Stimulated activated naive CD8-positive, alpha-beta T cell treated with anti-CD3 and anti-CD28 coated beads, Interleukin-15, Interleukin-2, amounts not matched to agents 100 ng/mL and 50 ng/mL, for 24 hours (primary cell): ENCODE results near the gene PTCD2.

Experiments
- H3K27ac Mint-ChIP-seq: one replicate; pipeline ENCODE4 v1.8.0; 2021; ENCODE audit warnings: mild to moderate bottlenecking, mixed read lengths
- H3K27me3 Mint-ChIP-seq: one replicate; pipeline ENCODE4 v1.8.0; 2021; ENCODE audit warnings: mixed read lengths
- H3K36me3 Mint-ChIP-seq: one replicate; pipeline ENCODE4 v1.8.0; 2021; ENCODE audit warnings: low read depth, mixed read lengths
- H3K4me1 Mint-ChIP-seq: one replicate; pipeline ENCODE4 v1.8.0; 2021; ENCODE audit warnings: low read depth, mixed read lengths
- H3K4me3 Mint-ChIP-seq: one replicate; pipeline ENCODE4 v1.8.0; 2021; ENCODE audit warnings: mild to moderate bottlenecking, mixed read lengths
- H3K9me3 Mint-ChIP-seq: one replicate; pipeline ENCODE4 v1.8.0; 2021; ENCODE audit warnings: mixed read lengths

PTCD2 gene

GRCh38 chr5:72351376-72351775 lies 31.2 kb downstream of the PTCD2 start:
- no peak overlapping the region for H3K27ac Mint-ChIP-seq
- H3K4me1 Mint-ChIP-seq, result peaks cover 28% of the 10 kb centered on the region
- no peaks in the 10 kb centered on the region for H3K9me3 Mint-ChIP-seq
- no peaks in the 10 kb centered on the region for H3K27me3 Mint-ChIP-seq
- no peak overlapping the region for H3K4me3 Mint-ChIP-seq
- H3K36me3 Mint-ChIP-seq, result peaks cover 34% of the 10 kb centered on the region

DNA sequence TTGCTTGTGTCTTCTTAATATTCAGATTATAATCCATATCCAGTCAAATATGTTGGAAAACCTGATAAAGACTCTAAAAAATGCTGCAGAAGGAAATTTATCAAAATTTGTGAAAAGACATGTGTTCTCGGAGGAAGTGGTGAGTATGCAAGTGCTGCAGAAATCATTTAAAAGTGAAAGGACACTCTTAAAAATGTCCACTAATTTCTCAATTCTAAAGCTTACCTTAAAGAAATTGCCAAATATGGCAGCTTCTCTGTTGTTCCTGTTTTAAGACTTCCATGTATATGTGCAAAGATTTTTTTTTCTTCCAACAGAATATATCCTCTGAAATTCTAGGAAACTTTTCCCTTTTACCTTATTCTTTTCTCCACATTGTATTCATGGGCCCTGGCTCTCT lies 32.4 kb downstream of the PTCD2 start:
- peaks cover 19% of the 10 kb centered on the region for H3K4me1 Mint-ChIP-seq
- H3K27me3 Mint-ChIP-seq, result no peaks in the 10 kb centered on the region
- H3K27ac Mint-ChIP-seq, result no peak overlapping the region
- H3K36me3 Mint-ChIP-seq, result peaks cover 29% of the 10 kb centered on the region
- no peak overlapping the region for H3K4me3 Mint-ChIP-seq
- H3K9me3 Mint-ChIP-seq, result no peaks in the 10 kb centered on the region

- Mint-ChIP-seq H3K27me3 (no peaks in the 10 kb centered on the region), H3K4me1 (peaks cover 14% of the 10 kb centered on the region), H3K4me3 (no peak overlapping the region), H3K9me3 (no peaks in the 10 kb centered on the region), H3K36me3 (peaks cover 26% of the 10 kb centered on the region), H3K27ac (no peak overlapping the region)
Measured at GRCh38 chr5:72353046-72353445, 32.9 kb downstream of the PTCD2 start.

- no peak overlapping the region for H3K27ac Mint-ChIP-seq
- no peaks in the 10 kb centered on the region for H3K27me3 Mint-ChIP-seq
- H3K4me1 Mint-ChIP-seq, result no peaks in the 10 kb centered on the region
- H3K9me3 Mint-ChIP-seq, result no peaks in the 10 kb centered on the region
- H3K4me3 Mint-ChIP-seq, result no peak overlapping the region
- peaks cover 30% of the 10 kb centered on the region for H3K36me3 Mint-ChIP-seq
Measured at GRCh38 chr5:72355706-72356299, 35.6 kb downstream of the PTCD2 start.

GRCh38 chr5:72356361-72356760 lies 36.2 kb downstream of the PTCD2 start:
- H3K36me3 Mint-ChIP-seq, result peaks cover 36% of the 10 kb centered on the region
- no peak overlapping the region for H3K4me3 Mint-ChIP-seq
- H3K27ac Mint-ChIP-seq, result no peak overlapping the region
- H3K9me3 Mint-ChIP-seq, result no peaks in the 10 kb centered on the region
- no peaks in the 10 kb centered on the region for H3K4me1 Mint-ChIP-seq
- H3K27me3 Mint-ChIP-seq, result no peaks in the 10 kb centered on the region

DNA sequence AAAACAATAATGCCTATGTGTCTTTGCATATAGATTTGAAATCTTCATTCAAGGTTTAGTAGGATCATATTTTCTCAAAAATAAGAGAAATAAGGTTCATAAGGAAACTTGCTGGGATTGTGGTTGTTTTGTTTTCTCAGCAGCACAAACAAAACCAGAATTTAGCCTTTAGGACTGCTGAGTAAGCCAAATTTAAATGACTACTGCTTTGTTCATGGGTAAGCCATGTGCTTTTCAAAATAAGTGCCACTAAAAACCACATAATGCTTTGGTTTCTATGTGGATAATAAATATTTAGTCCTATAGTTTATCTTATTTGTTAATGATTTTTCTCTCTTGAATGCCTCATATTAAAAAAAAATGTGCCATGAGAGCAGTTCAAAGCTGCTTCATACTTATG lies 38.8 kb downstream of the PTCD2 start:
- no peaks in the 10 kb centered on the region for H3K9me3 Mint-ChIP-seq
- H3K27me3 Mint-ChIP-seq, result no peaks in the 10 kb centered on the region
- no peaks in the 10 kb centered on the region for H3K4me1 Mint-ChIP-seq
- H3K36me3 Mint-ChIP-seq, result peaks cover 43% of the 10 kb centered on the region
- no peak overlapping the region for H3K4me3 Mint-ChIP-seq
- H3K27ac Mint-ChIP-seq, result no peak overlapping the region

DNA sequence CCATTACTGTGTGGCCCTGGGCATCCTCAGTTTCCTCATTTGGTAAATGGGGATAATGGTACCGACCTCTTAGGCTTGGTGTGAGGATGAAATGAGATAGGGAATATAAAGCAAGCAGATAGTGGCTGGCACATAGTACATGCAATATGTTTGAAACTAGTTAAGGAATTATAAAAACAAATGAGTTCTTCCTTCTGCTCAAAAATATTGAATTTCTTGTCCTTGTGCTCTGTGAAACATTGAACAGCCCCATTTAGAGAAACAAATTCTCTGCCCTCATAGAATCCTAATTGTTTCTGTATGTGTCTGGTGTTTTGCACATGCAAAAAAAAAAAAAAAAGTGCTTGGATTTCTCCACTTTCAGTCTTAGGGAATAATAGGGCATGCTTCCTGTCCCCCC lies 39.7 kb downstream of the PTCD2 start:
- no peaks in the 10 kb centered on the region for H3K4me1 Mint-ChIP-seq

DNA sequence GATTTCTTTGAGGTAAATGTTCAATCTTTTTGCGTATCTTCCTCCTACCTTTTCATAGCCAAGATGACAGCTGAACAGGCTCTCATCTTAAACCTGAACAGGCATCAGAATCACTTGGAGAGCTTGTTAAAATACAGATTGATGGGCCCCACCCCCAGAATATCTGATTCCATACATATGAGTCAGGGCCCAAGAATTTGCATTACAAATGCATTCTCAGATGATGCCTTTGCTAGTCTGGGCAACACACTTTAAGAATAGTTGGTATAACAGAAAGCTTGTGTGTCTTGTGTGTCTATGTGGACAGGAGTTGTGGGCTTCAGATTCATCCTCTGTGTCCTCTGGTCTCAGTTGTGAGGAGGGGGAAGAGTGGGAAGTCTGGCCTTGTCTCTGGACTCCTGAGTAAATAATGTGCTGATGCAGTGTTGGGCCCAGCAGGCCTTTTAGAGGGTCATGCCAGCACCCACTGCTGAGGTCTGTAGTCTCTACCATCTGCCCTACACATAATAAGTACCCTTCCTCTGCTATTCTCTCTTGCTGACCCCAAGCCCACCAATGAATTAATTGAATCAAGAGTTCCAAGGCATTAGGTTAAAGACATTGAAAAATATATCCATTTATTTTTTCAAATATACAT lies 43.1 kb downstream of the PTCD2 start:
- Mint-ChIP-seq H3K4me1 (no peaks in the 10 kb centered on the region), H3K27me3 (no peaks in the 10 kb centered on the region), H3K27ac (no peak overlapping the region), H3K9me3 (no peaks in the 10 kb centered on the region), H3K4me3 (no peak overlapping the region), H3K36me3 (peaks cover 44% of the 10 kb centered on the region)

More for the DNA sequence above, 39.7 kb downstream of the PTCD2 start:
- no peaks in the 10 kb centered on the region for H3K9me3 Mint-ChIP-seq
- no peak overlapping the region for H3K4me3 Mint-ChIP-seq
- no peak overlapping the region for H3K27ac Mint-ChIP-seq
- no peaks in the 10 kb centered on the region for H3K27me3 Mint-ChIP-seq
- H3K36me3 Mint-ChIP-seq, result peaks cover 43% of the 10 kb centered on the region

DNA sequence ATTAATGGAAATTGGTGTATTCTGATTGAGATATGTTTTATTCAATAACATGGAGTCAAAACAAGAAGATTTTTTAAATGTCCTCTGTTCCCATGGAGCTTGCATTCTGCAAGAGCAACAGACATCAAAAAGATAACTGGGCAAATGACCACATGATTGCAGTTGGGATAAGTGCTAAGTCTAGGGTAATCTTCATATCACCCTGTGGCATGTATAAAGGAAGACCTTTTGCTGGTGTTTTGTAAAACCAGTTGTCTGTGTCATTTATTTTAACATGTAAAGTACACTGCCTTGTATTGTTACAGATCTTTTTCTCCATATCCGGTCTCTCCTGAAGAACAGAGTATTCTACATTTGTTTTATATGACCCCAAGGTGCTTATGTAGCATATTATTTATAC lies 44.0 kb downstream of the PTCD2 start:
- H3K36me3 Mint-ChIP-seq, result peaks cover 38% of the 10 kb centered on the region
- H3K4me1 Mint-ChIP-seq, result no peaks in the 10 kb centered on the region
- no peak overlapping the region for H3K27ac Mint-ChIP-seq
- H3K4me3 Mint-ChIP-seq, result no peak overlapping the region
- H3K27me3 Mint-ChIP-seq, result no peaks in the 10 kb centered on the region
- no peaks in the 10 kb centered on the region for H3K9me3 Mint-ChIP-seq

DNA sequence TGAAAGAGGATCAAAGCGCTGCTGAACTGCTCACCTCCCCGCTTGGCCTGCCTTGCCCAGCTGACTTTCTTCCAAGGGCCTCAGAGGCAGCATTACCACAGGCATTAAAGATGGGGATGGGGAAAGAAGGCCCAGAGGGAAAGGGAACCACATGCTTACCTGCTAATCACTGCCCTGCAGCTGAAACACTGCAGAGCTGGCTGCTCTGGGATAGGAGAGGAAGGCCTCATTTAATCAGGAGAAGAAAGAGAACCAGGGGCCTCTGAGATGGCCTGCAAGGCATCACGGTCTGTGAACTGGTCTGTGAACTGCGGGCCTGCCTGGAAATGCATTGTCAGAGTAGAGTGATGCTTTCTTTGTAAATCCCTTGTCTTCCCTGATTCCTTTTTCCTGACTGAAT lies 44.8 kb downstream of the PTCD2 start:
- no peaks in the 10 kb centered on the region for H3K4me1 Mint-ChIP-seq
- no peak overlapping the region for H3K27ac Mint-ChIP-seq
- no peaks in the 10 kb centered on the region for H3K9me3 Mint-ChIP-seq
- H3K27me3 Mint-ChIP-seq, result no peaks in the 10 kb centered on the region
- H3K4me3 Mint-ChIP-seq, result no peak overlapping the region
- H3K36me3 Mint-ChIP-seq, result peaks cover 32% of the 10 kb centered on the region

GRCh38 chr5:72366324-72366976 lies 46.3 kb downstream of the PTCD2 start:
- H3K27me3 Mint-ChIP-seq, result no peaks in the 10 kb centered on the region
- H3K27ac Mint-ChIP-seq, result no peak overlapping the region
- no peak overlapping the region for H3K4me3 Mint-ChIP-seq
- peaks cover 5% of the 10 kb centered on the region for H3K9me3 Mint-ChIP-seq
- H3K4me1 Mint-ChIP-seq, result no peaks in the 10 kb centered on the region
- peaks cover 30% of the 10 kb centered on the region for H3K36me3 Mint-ChIP-seq

DNA sequence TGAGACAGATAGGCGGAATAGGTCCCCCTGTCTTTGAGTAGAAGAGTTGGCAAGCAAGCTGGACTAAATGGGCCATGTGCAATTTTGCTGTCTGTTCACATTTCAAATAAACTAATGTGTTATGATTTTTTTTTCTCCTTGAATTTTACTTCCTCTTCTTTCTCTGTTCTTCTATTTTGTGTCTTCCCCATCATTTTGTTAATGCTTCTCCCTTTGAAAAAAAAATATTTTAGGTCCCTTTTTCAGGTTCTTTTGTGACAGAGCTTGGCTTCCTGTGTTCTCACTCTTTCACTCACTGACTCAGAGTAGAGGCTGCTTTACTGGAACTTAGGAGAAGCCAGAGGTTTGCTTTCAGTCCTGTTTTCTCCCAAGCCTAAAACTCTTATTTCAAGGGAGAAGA lies 48.1 kb downstream of the PTCD2 start:
- Mint-ChIP-seq H3K27me3 (no peaks in the 10 kb centered on the region), H3K36me3 (peaks cover 14% of the 10 kb centered on the region), H3K27ac (no peak overlapping the region), H3K4me1 (no peaks in the 10 kb centered on the region), H3K9me3 (peaks cover 5% of the 10 kb centered on the region), H3K4me3 (no peak overlapping the region)

- H3K36me3 Mint-ChIP-seq, result peaks cover 10% of the 10 kb centered on the region
- no peaks in the 10 kb centered on the region for H3K4me1 Mint-ChIP-seq
- H3K9me3 Mint-ChIP-seq, result peaks cover 5% of the 10 kb centered on the region
- H3K4me3 Mint-ChIP-seq, result no peak overlapping the region
- no peaks in the 10 kb centered on the region for H3K27me3 Mint-ChIP-seq
- no peak overlapping the region for H3K27ac Mint-ChIP-seq
Measured at GRCh38 chr5:72369301-72369700, 49.1 kb downstream of the PTCD2 start.

DNA sequence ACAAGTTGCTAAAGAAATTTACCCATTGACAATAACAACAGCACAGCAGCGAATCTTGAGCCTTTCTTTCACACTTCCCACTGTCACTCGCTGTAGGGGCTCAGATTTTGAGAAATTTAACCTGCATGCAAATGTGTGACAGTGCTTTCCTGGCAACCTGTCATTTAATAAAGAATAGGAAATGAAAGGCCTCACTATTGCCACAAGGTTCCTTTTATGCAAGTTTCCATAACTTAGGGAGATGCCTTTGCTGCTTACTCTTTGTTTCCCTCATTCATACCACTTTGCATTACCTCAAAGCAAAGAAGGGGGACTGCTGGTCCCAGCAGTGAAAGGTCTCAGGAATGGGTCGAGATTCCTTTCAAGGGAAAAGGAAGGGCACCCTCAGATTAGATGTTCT lies 49.5 kb downstream of the PTCD2 start:
- peaks cover 10% of the 10 kb centered on the region for H3K36me3 Mint-ChIP-seq
- peaks cover 5% of the 10 kb centered on the region for H3K9me3 Mint-ChIP-seq
- no peaks in the 10 kb centered on the region for H3K4me1 Mint-ChIP-seq
- no peak overlapping the region for H3K4me3 Mint-ChIP-seq
- H3K27ac Mint-ChIP-seq, result no peak overlapping the region
- H3K27me3 Mint-ChIP-seq, result no peaks in the 10 kb centered on the region

GRCh38 chr5:72372331-72372730 lies 52.2 kb downstream of the PTCD2 start:
- Mint-ChIP-seq H3K27me3 (peaks cover 8% of the 10 kb centered on the region), H3K4me1 (no peaks in the 10 kb centered on the region), H3K27ac (no peak overlapping the region), H3K4me3 (no peak overlapping the region), H3K36me3 (peaks cover 5% of the 10 kb centered on the region), H3K9me3 (peaks cover 5% of the 10 kb centered on the region)

- Mint-ChIP-seq H3K27ac (no peak overlapping the region), H3K4me3 (no peak overlapping the region), H3K4me1 (no peaks in the 10 kb centered on the region), H3K36me3 (peaks cover 5% of the 10 kb centered on the region), H3K27me3 (peaks cover 9% of the 10 kb centered on the region), H3K9me3 (peaks cover 5% of the 10 kb centered on the region)
Measured at GRCh38 chr5:72372923-72373322, 52.8 kb downstream of the PTCD2 start.
